ENCODE data around the gene PRTG. TPM values are rescaled to one million over a fixed set of nuclear protein-coding genes. Genes with fewer than 3 reads are reported as not detected.

PRTG gene, protein sequence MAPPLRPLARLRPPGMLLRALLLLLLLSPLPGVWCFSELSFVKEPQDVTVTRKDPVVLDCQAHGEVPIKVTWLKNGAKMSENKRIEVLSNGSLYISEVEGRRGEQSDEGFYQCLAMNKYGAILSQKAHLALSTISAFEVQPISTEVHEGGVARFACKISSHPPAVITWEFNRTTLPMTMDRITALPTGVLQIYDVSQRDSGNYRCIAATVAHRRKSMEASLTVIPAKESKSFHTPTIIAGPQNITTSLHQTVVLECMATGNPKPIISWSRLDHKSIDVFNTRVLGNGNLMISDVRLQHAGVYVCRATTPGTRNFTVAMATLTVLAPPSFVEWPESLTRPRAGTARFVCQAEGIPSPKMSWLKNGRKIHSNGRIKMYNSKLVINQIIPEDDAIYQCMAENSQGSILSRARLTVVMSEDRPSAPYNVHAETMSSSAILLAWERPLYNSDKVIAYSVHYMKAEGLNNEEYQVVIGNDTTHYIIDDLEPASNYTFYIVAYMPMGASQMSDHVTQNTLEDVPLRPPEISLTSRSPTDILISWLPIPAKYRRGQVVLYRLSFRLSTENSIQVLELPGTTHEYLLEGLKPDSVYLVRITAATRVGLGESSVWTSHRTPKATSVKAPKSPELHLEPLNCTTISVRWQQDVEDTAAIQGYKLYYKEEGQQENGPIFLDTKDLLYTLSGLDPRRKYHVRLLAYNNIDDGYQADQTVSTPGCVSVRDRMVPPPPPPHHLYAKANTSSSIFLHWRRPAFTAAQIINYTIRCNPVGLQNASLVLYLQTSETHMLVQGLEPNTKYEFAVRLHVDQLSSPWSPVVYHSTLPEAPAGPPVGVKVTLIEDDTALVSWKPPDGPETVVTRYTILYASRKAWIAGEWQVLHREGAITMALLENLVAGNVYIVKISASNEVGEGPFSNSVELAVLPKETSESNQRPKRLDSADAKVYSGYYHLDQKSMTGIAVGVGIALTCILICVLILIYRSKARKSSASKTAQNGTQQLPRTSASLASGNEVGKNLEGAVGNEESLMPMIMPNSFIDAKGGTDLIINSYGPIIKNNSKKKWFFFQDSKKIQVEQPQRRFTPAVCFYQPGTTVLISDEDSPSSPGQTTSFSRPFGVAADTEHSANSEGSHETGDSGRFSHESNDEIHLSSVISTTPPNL
- 2.1 and 4.0 TPM in 2 replicates for total RNA-seq
- polyA plus RNA-seq, result 0.90 and 2.1 TPM in 2 replicates
- polyA plus RNA-seq (2012), result 1.0 and 2.1 TPM in 2 replicates
- 0.19 and 0.90 TPM in 2 replicates for polyA minus RNA-seq (ENCODE audit: low replicate concordance)

DNA sequence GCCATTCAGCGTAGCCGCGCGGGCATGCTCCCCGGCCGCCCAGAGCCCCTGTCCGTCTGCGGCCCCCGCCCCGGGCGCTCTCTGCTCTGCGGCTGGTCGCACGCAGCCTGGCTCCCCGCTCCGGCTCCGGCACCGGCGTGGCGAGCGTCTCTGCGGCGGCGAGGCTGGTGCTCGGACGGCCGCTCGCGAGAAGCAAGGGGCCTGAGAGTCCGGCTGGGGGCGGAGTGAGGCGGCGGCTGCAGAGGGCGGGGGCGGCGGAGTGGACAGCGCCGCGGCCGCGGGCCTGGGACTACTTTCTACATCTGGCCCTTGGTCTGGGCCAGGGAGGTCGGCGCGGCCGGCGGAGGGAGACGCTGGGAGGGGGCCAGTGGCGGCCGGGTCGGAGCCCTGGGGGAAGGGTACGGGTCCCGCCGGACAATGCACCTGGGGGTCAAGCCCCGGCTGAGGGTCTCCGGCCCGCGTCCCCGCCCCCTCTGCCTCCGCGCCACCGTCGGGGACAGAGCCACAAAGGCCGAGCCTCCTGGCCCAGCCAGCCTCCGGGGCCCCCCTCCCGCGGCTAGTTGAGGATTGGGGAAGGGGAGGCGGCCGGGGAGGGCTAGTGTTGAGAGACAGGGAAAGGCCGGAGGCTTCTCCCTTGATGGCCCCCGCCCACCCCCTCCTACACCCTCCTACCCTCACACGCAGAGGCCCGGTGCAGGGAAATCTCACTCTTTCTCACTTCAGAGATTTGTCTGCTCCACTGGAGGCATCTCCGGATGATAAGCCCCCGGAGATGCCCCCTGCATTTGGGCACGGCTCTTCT is at the start of gene PRTG:
TSS of gene PRTG (minus strand) at position 226 of the 802 bp plus-strand sequence. CDS start at position 5, 221 bp downstream.
- Histone ChIP-seq H3K4me2 (ENCODE audit: extremely low read depth, insufficient read depth, low read length) (peak within 1 kb of the TSS; percentile 96), H3K9me3 (ENCODE audit: control insufficient read depth, insufficient read depth, low read depth, low read length) (no peaks in the 10 kb centered on the region), H3K4me3 (replicated peaks in 1 of 4; ENCODE audit: control extremely low read depth in 1 of 4, insufficient read depth in 1 of 4, low read depth in 3 of 4, low read length in 4 of 4) (peak within 1 kb of the TSS; percentile 68 to 82 (median 75)), H3K79me2 (ENCODE audit: control insufficient read depth, insufficient read depth, low read length) (no peaks in the 10 kb centered on the region), H3K36me3 (ENCODE audit: control insufficient read depth, insufficient read depth, low read length) (no peaks in the 10 kb centered on the region), H3K27me3 (ENCODE audit: control insufficient read depth, insufficient read depth, low read length) (peaks cover 3% of the 10 kb centered on the region), H3K9ac (ENCODE audit: insufficient read depth, low read length) (peak within 1 kb of the TSS; percentile 69), H3K27ac (ENCODE audit: insufficient read depth, low read length) (peak within 1 kb of the TSS; percentile 27), H2AFZ (ENCODE audit: low read length) (peak within 1 kb of the TSS; percentile 73), H4K20me1 (ENCODE audit: control insufficient read depth, extremely low read depth, insufficient read depth, low read length) (no peaks in the 10 kb centered on the region), H3K4me1 (ENCODE audit: control insufficient read depth, extremely low read depth, insufficient read depth, low read length) (peaks cover 5% of the 10 kb centered on the region)
- no peak for TF ChIP-seq EZH2 (IDR thresholded peaks at IDR 0.05; ENCODE audit: low read length, missing control alignments)
- peak; percentile 83 to 87 for DNase-seq (ENCODE audit: low read depth in 2 of 2)

- peak overlapping the region; percentile 46 for H3K4me2 ChIP-seq (ENCODE audit: extremely low read depth, insufficient read depth, low read length)
- peak overlapping the region; percentile 43 for H2AFZ ChIP-seq (ENCODE audit: low read length)
- H3K4me1 ChIP-seq (ENCODE audit: control insufficient read depth, extremely low read depth, insufficient read depth, low read length), result peaks cover 5% of the 10 kb centered on the region
- no peaks in the 10 kb centered on the region for H4K20me1 ChIP-seq (ENCODE audit: control insufficient read depth, extremely low read depth, insufficient read depth, low read length)
- no peaks in the 10 kb centered on the region for H3K79me2 ChIP-seq (ENCODE audit: control insufficient read depth, insufficient read depth, low read length)
- DNase-seq (ENCODE audit: low read depth in 2 of 2), result peak; percentile 86 to 94
- TF ChIP-seq CTCF (conservative IDR thresholded peaks at IDR 0.05 in 1 of 2, IDR thresholded peaks at IDR 0.05 in 1 of 2; ENCODE audit: low read depth in 1 of 2, low read length in 2 of 2) (no peak), EZH2 (IDR thresholded peaks at IDR 0.05; ENCODE audit: low read length, missing control alignments) (no peak)
- H3K36me3 ChIP-seq (ENCODE audit: control insufficient read depth, insufficient read depth, low read length), result no peaks in the 10 kb centered on the region
- H3K4me3 ChIP-seq (replicated peaks in 1 of 4; ENCODE audit: control extremely low read depth in 1 of 4, insufficient read depth in 1 of 4, low read depth in 3 of 4, low read length in 4 of 4), result no peak overlapping the region
- H3K9ac ChIP-seq (ENCODE audit: insufficient read depth, low read length), result no peak overlapping the region
- peak overlapping the region; percentile 24 for H3K27ac ChIP-seq (ENCODE audit: insufficient read depth, low read length)
- no peaks in the 10 kb centered on the region for H3K27me3 ChIP-seq (ENCODE audit: control insufficient read depth, insufficient read depth, low read length)
- H3K9me3 ChIP-seq (ENCODE audit: control insufficient read depth, insufficient read depth, low read depth, low read length), result no peaks in the 10 kb centered on the region
Measured at GRCh38 chr15:55791551-55792400, 48.8 kb upstream of the PRTG start.

Data from fibroblast of lung (primary cell).